Measurements from ENCODE around the gene EIF1. TPM values are rescaled to one million over a fixed set of nuclear protein-coding genes. Genes with fewer than 3 reads are reported as not detected.

Gene EIF1
- polyA plus RNA-seq, 1 donor: 702 TPM

DNA sequence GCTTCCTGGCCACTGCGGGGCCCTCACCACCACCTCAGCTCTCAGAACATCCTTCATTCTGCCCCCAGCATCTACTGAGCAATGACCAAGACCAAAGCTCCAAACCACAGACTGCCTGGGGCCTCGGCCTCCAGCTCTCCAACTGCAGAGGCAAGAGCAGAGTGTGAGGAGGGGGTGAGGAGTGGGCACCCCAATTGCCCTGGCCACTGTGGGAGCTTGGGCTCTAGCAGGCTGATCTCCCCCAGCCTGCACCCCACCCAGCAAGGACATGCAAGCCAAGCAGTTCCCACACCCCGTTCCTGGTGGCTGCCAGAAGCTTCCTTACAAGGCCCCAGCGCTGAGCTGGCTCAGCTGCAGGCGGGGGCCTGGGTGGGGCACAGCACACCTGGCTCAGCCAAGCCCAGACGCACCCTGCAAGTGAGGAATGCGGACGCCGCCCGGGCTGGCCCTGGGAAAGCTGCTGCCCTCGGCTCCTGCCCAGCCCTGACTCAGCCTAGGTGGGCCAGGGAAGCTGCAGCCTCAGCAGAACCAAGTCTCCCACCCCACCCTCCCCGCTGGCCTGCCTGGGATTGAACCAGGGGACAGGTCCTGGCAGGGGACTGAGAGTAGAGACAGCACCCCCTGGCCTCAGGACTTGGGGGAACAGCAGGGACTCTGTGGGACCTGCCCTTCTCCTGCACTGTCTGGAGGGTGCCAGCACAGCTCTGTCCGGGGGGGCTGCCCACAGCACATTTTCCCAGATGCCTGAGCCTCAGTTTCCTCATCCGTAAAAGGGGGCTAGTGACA, 34.6 kb upstream of the EIF1 start:
- DNase-seq: no peak

DNA sequence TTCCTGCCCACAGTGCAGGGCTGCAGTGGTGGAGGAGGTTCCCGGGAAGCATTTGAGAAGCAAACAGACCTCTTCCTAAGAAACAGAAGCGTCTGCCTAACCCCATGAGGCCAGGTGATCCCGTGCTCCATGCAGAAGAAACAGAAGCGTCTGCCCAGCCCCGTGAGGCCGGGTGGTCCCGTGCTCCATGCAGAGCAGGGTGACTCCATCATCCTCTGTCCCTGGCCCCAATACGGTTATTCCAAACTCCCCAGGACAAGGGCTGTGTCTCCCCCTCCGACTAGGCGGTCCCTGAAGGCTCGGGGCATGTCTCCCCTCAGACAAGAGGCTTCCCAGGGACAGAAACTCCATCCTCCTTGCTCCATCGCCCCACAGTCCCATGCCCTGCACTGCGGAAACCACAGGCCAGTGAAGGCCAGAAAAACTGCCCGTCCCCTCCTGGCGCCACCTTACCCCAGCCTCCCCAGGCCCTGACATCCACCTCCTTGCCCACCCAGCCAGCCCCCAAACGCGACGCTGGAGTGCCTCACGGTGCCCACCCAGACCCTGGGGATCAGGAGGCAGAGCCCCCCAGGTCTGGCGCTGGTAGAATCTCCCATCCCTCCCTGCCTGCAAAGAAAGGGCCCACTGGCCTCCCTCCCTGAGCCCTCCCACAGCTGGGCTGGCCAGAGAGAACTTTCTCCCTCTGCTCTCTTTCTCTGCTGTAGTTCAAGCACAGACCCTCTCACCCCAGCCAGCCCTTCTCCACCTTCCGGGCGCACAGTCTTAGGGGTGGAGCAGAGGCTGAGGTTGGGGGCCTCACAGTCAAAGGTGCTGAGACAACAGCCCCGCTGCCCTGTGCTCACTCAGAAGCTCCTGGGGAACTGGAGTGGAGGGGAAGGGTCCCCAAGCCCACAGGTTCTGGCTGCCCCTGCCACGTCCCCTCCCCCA, 33.7 kb upstream of the EIF1 start:
- DNase-seq: no peak

DNA sequence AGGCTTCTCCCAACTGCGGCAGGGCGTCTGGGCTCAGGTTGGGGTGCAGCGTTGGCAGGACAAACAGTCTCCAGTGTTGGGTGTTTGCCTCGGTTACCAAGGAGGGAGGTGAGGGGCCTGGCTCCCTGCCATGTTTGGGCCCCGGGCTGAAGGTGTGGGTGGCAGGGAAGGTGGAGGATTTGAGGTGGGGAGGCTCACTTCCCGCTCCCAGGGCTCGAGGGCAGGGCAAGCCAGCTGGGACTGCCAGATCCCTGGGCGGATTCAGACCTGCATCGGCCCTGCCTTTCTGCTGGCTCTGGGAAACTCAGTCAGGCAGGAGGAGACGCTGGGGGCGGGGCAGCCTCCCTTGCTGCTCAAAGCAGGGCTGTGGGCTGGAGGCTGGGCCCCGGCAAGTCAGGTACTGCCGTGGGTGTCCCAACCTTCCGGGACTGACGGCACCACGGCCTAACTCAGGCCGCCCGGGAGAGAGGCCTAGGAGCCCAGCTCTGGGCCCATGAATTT, 33.0 kb upstream of the EIF1 start:
- no peak for DNase-seq

DNA sequence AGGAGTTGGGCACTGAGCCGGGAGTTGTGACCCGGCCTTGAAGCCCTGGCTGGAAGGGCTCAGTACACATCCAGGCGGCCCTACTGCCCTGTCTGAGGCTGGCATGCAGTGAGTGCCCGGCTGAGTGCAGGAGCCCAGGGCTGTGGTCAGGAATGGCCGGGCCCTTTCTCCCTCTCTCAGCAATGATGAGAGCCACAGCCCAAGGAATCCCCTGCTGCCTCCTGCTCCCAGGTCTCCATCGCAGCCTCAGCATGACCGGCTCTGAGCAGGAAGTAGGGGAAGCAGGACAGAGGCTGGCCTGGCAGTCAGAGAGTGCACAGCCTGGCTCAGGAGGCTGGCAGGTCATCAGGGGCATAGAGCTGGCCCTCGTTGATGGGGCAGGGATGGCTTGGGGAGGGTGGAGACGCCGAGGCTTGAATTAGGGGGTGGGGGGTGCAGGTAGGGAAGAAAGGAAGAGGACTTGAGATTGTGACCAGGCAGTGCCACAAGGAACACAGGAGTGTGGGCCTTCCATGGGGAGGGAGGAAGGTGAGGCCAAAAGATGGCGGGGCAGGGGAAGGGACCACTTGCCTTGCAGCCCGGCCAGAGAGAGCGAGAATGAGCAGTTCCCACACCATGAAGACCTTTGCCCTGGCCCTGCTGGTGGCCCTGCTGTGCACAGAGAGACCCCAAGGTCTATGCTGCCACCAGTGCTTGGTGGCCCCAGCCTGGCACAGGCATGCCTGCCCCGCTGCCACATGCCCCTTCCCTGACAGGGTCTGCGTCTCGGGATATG, 32.2 kb upstream of the EIF1 start:
- DNase-seq: no peak

DNA sequence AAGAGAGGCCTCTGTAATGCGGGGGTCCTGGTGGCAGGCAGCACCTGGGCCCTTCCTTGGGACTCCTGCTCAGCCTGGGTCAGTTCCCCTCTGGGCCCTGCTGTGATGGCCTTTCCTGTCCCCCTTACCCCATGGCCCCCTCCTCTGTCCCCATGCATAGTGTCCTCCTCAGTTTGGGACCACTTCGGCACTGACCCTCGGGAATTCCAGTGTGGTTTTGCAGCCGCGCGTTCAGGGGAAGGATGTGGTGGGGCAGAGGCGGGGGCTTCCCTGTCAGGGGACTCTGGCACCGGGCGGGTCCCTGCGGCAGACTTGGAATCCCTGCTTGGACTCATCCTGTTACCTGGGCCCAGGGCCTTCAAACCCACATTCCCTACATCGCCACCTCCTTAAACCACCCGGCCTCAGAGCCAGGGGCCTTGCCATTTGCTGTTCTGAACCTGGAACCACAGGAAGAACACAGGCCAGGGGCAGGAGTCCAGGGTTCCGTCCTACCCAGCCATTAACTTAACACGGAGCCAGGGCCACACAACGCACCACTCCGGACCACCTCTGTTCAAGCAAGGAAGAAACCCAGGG, 31.4 kb upstream of the EIF1 start:
- DNase-seq: no peak

DNA sequence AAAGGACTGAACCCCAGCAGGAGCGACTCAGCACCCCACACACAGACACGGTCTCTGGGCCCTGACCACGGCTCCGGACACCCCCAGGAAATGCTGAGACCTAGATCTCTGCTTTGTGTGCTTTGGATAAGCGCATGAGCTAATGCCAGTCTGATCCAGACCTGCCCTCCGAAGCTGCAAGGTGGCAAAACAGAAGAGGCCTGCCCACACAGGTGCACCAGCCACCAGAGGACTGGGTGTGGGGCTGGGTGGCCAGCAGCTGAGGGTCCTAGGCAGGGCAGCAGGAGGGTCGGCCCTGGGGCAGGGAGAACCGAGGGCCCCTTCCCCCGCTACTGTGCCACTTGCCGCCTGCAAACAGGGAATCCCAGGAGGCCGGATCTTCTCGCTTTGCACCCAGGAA, 30.7 kb upstream of the EIF1 start:
- no peak for DNase-seq

DNA sequence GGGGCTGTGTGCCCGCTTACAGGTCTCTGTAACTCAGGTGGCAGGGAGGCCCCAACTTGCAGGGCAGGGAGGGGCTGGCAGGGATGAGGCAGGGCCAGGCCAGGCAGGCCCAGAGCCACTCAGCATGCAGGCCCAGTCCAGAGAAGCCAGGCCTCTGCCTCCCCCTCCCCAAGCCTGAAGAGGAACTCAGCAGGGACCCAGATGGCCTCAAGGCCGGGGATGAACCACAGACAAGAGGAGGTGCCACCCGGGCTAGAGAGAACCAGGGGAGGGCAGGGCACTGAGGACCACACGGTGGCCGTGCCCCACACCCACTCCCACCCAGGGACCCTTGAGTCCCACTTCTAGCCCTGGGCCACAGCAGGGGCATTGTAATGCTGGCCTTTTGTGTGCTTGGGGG, 29.8 kb upstream of the EIF1 start:
- DNase-seq: no peak

DNA sequence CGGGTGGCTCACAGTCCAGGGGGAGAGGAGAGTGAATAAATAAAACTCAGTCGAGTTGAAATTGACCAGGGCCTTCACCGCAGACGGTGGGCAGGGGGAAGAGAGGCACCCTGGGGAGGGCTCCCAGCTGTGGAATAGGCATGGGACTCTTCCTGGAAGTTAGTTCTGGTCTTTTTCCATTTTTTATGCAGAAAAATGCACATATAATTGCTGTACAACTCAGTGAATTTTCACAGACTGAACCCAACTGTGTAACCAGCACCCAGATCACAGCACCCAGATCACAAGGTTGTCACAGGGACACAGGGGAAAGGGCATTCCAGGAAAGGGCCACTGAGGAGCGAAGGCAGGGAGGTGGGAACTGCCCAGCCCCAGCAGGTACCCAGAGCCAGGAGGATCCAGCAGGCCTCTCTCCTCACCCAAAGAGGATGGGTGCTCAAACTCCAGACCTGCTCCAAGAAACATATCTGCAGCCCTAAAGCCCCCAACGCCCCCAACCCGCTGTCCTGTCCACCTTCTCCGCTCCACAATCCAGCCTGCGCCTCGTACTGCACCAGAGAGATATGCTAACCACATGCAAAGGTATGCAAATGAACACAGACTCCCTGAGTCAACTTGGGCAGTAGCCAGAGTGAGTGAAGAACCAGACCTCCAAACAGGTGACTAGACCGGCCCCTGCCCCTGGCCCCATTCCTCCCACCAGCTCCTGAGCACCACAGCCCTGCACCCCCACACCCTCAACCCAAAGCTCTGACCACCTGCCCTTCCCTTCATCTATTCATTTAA, 29.1 kb upstream of the EIF1 start:
- no peak for DNase-seq

DNA sequence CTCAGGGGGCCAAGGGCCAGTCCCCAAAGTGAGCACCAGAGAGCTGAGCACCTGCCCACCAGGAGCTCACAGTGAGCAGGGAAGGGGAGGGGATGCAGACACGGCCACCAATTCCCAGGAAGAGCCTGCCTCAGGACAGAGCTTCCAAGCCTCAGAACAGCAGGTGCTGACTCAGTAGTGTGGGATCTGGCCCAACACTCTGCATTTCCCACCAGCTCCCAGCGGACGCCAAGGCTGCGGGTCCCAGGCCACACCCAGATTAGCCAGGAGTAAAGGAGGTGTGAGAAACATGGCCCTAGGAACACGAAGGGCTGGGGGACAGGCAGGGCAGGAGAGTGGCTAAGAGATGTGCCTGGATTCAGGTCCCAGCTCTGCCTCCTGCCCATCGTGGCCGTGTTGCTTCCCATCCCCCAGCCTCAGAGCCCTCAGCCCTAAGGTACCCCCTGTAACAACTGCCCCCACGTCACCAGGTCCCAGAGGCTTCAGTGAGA, 28.4 kb upstream of the EIF1 start:
- no peak for DNase-seq

DNA sequence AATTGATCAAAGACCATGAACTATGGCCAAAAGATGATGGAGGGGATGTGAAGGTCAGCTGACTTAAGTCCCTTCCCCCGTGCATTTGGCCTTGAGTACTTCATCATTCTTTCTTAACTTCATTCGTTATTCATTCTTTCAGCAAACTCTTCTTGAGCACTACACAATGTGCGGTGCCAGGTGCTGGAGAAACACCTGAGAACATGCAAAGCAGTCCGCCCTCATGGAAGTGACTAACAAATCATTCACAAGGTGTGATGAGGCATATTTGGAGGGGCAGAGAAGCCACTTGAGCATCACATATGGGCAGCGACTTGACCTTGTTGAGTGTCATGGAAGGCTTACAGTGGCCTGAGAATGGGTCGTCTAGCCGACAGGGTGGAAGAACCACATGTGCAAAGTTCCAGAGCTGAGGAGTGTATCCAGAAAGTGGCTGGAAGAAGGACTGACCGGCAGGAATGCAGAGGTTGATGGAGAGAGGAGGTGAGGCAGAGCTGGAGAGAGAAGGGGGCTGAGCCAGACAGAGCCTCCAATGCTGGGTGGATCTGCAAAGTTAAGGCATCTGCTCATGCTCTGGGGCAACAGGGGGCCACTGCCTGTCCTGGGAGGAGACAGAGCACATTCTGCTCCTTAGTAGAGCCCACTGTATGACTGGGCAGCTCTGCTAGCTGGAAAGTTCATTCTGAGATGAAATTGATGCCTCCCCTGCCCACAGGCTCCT, 25.1 kb upstream of the EIF1 start:
- no peak for DNase-seq

DNA sequence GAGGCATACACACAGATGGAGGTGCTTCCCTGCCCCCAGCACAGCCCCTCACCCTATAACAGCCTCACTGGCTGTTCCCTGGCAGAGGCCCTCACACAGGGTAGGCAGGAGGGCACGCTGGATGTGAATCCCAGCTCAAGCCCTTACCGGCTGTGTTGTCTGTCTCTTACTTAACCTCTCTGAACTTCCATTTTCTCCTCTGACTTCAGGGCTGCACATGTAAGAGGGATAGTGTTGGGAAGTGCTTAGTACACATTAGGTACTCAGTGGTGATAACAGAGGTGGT, 24.6 kb upstream of the EIF1 start:
- no peak for DNase-seq

DNA sequence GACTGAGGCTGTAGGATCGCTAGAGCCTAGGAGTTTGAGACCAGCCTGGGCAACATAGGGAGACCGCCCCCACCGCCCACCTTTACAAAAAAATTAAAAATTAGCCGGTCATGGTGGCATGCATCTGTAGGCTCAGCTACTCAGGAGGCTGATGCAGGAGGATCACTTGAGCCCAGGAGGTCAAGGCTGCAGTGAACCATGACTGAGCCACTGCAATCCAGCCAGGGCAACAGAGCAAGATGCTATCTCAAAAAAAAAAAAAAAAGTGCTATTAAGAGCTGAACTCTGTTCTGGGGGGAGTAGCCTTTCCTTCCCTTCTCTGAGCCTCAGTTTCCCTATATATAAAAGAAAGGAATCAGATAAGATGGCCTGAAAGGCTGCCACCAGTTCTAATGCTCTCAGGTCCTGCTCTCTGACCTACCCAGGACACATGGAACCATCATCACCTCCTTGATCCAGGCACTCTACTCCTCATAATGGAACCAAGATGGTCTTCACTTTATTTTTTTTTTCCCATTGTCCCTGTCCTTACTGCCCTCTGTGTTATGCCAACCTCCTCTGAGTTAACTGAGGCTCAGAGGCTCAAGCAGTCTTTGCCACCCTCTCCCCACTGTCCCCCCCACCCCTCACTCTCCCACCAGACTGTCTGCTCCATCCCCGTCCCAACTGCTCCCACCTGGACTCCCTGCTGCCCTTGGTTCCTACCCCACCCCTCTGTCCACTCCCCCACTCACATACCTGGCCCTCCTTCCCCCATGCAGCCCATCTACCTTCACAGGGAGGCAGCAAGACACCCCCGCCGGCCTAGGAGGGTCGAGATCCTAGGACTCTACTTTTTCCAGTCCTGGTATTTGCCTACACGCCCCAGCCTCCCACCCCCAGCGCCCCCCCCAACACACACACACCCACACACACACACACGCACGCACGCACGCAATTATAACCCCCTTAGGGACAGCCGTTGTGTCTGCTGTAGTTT, 23.8 kb upstream of the EIF1 start:
- DNase-seq: no peak

DNA sequence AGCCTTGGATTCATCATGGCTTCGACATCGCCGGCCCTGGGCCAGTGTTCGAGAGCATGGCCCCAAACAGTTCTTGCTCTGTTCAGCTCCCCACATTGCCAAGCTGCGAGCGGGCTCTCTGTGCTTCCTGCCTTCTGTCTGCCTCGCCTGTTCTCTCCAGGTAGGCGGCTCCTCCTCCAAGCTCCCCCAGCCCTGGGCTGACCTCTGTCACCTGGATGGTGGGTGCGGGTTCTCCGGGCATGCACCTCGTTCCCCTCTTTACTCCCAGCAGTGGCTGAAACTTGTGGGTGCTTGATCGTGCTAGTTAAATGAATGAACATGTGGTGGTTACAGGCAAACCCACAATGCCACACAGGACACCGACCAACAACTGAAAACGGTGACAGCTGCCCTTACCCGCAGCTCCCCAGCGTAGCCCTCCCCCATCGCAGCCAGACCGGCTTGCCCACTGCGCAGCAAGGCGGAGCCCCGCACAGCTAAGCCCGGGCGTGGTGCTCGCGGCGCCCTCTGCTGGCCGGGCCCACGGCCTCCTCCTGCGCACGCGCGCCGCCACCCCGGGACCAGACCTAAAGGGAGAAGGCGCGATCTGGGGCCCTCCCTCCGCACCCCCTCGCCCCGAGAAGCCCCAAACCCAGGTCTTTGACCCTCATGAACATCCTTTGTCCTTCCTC, 23.0 kb upstream of the EIF1 start:
- DNase-seq: peak; percentile 84

DNA sequence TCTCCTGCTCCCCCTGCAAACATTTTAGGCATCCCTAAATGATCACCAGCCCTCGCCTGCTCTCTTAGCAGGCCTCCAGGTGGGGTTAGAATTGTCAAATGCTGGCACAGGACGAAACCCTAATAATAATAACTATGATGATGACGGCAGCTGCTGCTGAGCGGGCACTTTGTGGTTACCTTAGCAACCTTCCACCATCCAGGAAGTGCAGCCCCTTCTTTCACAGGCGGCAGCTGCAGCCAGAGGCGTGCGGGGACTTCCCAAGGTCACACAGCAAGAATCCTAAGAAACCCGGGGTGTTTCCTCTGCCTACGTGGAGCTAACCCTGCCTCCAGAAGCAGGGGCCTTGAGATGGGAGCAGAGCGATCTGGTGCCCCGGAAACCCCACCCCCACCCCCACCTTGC, 22.4 kb upstream of the EIF1 start:
- no peak for DNase-seq

DNA sequence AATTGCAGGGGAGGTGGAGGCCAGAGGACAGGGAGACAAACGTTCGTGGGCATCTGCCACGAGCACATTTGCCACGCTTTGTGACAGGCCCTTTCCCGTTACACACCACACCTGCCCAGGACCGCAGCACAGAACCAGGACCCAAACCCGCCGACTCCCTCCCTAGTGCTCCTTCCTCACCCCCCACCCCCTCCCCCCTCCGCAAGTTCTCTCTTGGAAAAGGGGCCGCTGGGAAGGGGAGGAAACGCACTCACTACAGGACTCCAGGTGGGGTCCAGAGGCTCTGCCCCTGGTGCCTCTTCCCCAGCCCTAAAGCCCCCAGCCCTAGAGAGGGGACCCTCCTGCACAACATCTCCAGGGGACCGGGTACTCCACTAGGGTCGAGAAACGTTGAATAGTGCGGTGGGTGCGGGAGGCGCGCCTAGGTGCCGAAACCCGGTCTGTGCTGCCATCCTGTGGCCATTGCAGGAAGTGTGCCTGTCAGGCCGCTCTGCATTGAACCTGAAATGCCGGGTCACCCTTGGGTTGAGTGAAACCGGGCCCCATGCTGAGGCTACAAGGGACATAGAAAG, 21.9 kb upstream of the EIF1 start:
- no peak for DNase-seq

DNA sequence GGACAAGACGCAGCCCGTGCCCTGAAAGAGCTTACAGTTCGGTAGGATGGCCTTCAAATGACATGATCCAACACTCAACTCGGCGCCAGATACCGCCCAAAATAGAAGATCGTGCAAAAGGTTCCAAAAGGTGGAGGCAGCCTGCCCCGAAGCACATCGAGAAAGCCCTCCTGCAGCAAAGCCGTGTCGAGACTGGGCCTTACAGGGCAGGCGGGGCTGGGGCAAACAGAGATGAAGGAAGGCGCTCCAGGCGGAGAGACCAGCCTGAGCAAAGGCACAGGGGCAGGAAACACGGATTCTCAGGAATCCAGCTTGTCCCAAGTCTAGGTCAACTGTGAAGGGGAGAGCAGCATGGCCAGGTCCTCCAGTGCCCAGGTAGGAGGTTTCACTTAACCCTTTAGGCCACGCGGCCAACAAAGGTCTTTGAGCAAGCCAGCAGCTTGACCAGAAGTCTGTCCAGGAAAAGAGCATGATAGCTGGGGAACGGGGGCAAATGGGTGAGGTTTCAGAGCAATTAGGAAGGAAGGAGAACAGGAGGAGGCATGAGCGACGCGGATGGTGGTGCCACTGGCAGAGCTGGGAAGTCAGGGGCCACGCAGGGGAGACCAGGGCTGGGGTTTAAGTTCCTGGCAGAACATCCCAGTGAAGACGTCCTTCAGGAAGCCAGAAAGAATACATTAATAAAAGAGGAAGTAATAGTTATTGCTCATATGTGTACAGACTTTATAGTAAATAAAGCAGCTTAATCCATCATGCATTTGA, 21.2 kb upstream of the EIF1 start:
- DNase-seq: no peak

DNA sequence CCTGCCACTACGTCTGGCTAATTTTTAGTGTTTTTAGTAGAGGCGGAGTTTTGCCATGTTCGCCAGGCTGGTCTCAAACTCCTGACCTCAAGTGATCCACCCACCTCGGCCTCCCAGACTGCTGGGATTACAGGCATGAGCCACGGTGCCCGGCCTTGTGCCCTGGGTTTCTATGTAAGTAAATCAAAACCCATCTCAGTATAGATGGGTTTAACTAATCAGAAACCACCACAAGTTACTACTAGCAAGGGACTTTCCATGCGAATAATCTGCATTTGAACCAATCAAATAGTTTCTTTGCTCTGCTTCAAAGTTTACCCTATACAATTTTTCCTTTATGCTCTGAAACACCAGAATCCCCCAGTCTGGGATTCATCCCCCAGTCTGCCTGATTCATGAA, 16.5 kb upstream of the EIF1 start:
- no peak for DNase-seq

Data from left kidney (tissue), 2 donors.